Measurements from ENCODE around the gene RNASEH2A. TPM values are rescaled to one million over a fixed set of nuclear protein-coding genes. Genes with fewer than 3 reads are reported as not detected.

The RNASEH2A gene
- total RNA-seq, 1 experiment from 2014 or later, result 79.5 TPM

- no peak overlapping the region for H3K23ac ChIP-seq (ENCODE audit: insufficient read length, low read depth, low read length)
- H2BK20ac ChIP-seq (ENCODE audit: low read depth, low read length, poor library complexity, severe bottlenecking), result no peak overlapping the region
- Mint-ChIP-seq H3K27ac (0 out of 7 replicates have a peak overlapping the region, but pooled peaks of 1 of the 3 experiments have one; percentile 44), H3K27me3 (ENCODE audit: low read depth) (no peaks in the 10 kb centered on the region), H3K4me3 (no peak overlapping the region), H3K36me3 (ENCODE audit: insufficient read depth in 1 of 3, low read depth in 3 of 3) (peaks cover 19 to 41% (median 28%) of the 10 kb centered on the region in 3 experiments), H3K9me3 (no peaks in the 10 kb centered on the region; a peak in 1 of 5 replicates), H3K4me1 (no peaks in the 10 kb centered on the region)
- H3K4ac ChIP-seq (ENCODE audit: low read depth, low read length), result no peak overlapping the region
- H3K27me3 ChIP-seq (ENCODE audit: insufficient read depth, low read length), result no peaks in the 10 kb centered on the region
- no peaks in the 10 kb centered on the region for H3K79me2 ChIP-seq (ENCODE audit: insufficient read depth, low read length)
- H2BK12ac ChIP-seq (ENCODE audit: insufficient read length, low read depth, low read length), result no peak overlapping the region
- no peaks in the 10 kb centered on the region for H3K79me1 ChIP-seq (ENCODE audit: insufficient read depth, low read depth, low read length, poor library complexity, severe bottlenecking)
- no peak overlapping the region for H2AFZ ChIP-seq (ENCODE audit: low read length)
- H4K8ac ChIP-seq (replicated peaks; ENCODE audit: insufficient read length, low read depth, low read length), result no peak overlapping the region
- WGBS (ENCODE audit: extremely low coverage, insufficient read length, low lambda C conversion rate), result no CpG with 5 or more reads among the region's 1 CpG
- H3K9ac ChIP-seq (ENCODE audit: extremely low read depth, insufficient read length, low read length), result no peak overlapping the region
- H2AK5ac ChIP-seq (ENCODE audit: insufficient read length, low read length), result no peak overlapping the region
- no peak overlapping the region for H3T11ph ChIP-seq (ENCODE audit: low read length)
- H2BK120ac ChIP-seq (ENCODE audit: low read depth, low read length, poor library complexity, severe bottlenecking), result no peak overlapping the region
- no peak overlapping the region for H3K14ac ChIP-seq (ENCODE audit: insufficient read depth, low read length)
- no peak overlapping the region for H3K4me2 ChIP-seq (ENCODE audit: insufficient read depth, insufficient read length, low read length)
- H4K5ac ChIP-seq (ENCODE audit: insufficient read length, low read depth, low read length), result no peak overlapping the region
- no peak for DNase-seq
- H3K18ac ChIP-seq (ENCODE audit: insufficient read length, low read depth, low read length), result no peak overlapping the region
- TF ChIP-seq CTCF (conservative IDR thresholded peaks at IDR 0.05), result no peak
- no peak overlapping the region for H3K56ac ChIP-seq (ENCODE audit: insufficient read length, low read depth, low read length)
- H2BK5ac ChIP-seq (ENCODE audit: insufficient read length, low read length), result no peak overlapping the region
- H3K4me1 ChIP-seq (ENCODE audit: insufficient read depth, low read length), result no peaks in the 10 kb centered on the region
- H3K23me2 ChIP-seq (ENCODE audit: insufficient read length, low read depth, low read length, poor library complexity, severe bottlenecking), result no peaks in the 10 kb centered on the region
- H2BK15ac ChIP-seq (ENCODE audit: low read depth, low read length), result no peak overlapping the region
- H4K91ac ChIP-seq (ENCODE audit: insufficient read length, low read depth, low read length), result no peak overlapping the region
- no peaks in the 10 kb centered on the region for H3K9me3 ChIP-seq (ENCODE audit: control insufficient read depth, low read depth, low read length)
- H4K20me1 ChIP-seq (ENCODE audit: control insufficient read depth, insufficient read depth, insufficient read length), result no peaks in the 10 kb centered on the region
- H3K27ac ChIP-seq (ENCODE audit: insufficient read length, low read depth, low read length), result no peak overlapping the region
These were observed 50.3 kb downstream of the RNASEH2A start for GRCh38 chr19:12856653-12857052.
